ENCODE results near the gene TACC2. TPM values are rescaled to one million over a fixed set of nuclear protein-coding genes. Genes with fewer than 3 reads are reported as not detected.

Gene TACC2
- total and polyA plus RNA-seq, 9 of the 15 experiments (the other 6 are each of a cell fraction or from before 2014, with no cell fraction given) = under 0.01 to 0.35 (median 0.03) TPM; not detected in 6

DNA sequence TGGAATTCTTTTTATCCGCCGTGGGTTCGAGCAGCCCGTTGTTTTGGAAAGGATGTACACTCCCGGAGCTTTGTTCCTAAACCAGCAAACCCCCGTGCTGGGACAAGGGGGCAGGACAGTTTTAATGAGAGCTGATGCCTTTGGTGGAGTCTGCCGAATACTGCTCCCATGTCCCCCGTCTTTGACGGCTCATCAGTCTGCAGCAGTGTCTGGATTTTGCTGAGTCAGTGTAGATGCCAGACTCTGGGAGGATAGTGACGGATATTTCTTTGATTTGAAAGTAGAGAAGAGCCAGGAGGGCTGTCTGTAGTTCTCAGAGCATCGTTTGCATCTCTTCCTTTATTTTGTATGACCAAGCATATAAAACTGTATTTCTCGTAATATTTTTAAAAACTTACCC lies 207.3 kb downstream of the TACC2 start:
- no peaks in the 10 kb centered on the region for H3K36me3 ChIP-seq (ENCODE audit: control insufficient read depth, insufficient read depth, low read length)
- no peaks in the 10 kb centered on the region for H4K20me1 ChIP-seq (replicated peaks; ENCODE audit: control insufficient read depth, insufficient read depth, low read length)
- FAIRE-seq (no peak), DNase-seq (ENCODE audit: extremely low read depth in 1 of 4, low spot score in 3 of 4) (peak in 2 of 4 experiments; percentile 1 to 10), ATAC-seq (no peak)
- no peak overlapping the region for H3K4me3 ChIP-seq
- H3K9me1 ChIP-seq (ENCODE audit: control insufficient read depth, insufficient read depth, low read length) = no peaks in the 10 kb centered on the region
- no peaks in the 10 kb centered on the region for H3K4me1 ChIP-seq (replicated peaks in 1 of 2; ENCODE audit: control insufficient read depth in 2 of 2, insufficient read depth in 2 of 2, low read length in 2 of 2)
- H3K27me3 ChIP-seq (ENCODE audit: control insufficient read depth in 2 of 2, insufficient read depth in 2 of 2, low read length in 2 of 2) = peaks cover 2 to 43% of the 10 kb centered on the region in 2 experiments; a peak in 3 of 5 replicates
- ChIA-PET POLR2A (no interaction called here), CTCF (ENCODE audit: low intra/inter-chr PET ratio) (no interaction called here)
- no peak overlapping the region for H3K27ac ChIP-seq (ENCODE audit: extremely low read depth, low read depth, low read length)
- BruUV-seq (replicated peaks) = no TSS peak
- no peak overlapping the region for H3K4me2 ChIP-seq (ENCODE audit: insufficient read depth, low read length)
- no peak overlapping the region for H3K9ac ChIP-seq (ENCODE audit: insufficient read depth in 1 of 2, low read depth in 2 of 2, low read length in 2 of 2)
- intact Hi-C loops (cut with micrococcal nuclease) = no loop called here
- 4% methylated on average over 12 of the region's 12 CpGs for WGBS (ENCODE audit: insufficient coverage, low coverage, missing lambda C conversion rate)
- no peaks in the 10 kb centered on the region for H3K79me2 ChIP-seq (ENCODE audit: control insufficient read depth, insufficient read depth, low read length)
- no peak overlapping the region for H2AFZ ChIP-seq (ENCODE audit: low read depth, low read length)
- H3K9me3 ChIP-seq (replicated peaks; ENCODE audit: control insufficient read depth, insufficient read depth, low read depth, low read length) = no peaks in the 10 kb centered on the region
- in situ Hi-C loops (cut with MboI) = no loop called here
- peak; percentile 62 for TF ChIP-seq NFE2 (IDR thresholded peaks at IDR 0.05; ENCODE audit: low read depth)
- TF ChIP-seq C11orf30 (IDR thresholded peaks at IDR 0.05; ENCODE audit: low read depth) = peak; percentile 86
- no peak for TF ChIP-seq ZSCAN32 (CRISPR knock-in tag; IDR thresholded peaks at IDR 0.05)
- TF ChIP-seq, protein P1, sequence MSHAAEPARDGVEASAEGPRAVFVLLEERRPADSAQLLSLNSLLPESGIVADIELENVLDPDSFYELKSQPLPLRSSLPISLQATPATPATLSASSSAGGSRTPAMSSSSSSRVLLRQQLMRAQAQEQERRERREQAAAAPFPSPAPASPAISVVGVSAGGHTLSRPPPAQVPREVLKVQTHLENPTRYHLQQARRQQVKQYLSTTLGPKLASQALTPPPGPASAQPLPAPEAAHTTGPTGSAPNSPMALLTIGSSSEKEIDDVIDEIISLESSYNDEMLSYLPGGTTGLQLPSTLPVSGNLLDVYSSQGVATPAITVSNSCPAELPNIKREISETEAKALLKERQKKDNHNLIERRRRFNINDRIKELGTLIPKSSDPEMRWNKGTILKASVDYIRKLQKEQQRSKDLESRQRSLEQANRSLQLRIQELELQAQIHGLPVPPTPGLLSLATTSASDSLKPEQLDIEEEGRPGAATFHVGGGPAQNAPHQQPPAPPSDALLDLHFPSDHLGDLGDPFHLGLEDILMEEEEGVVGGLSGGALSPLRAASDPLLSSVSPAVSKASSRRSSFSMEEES (CRISPR knock-in tag; IDR thresholded peaks at IDR 0.05) = no peak
- TF ChIP-seq, protein P2, sequence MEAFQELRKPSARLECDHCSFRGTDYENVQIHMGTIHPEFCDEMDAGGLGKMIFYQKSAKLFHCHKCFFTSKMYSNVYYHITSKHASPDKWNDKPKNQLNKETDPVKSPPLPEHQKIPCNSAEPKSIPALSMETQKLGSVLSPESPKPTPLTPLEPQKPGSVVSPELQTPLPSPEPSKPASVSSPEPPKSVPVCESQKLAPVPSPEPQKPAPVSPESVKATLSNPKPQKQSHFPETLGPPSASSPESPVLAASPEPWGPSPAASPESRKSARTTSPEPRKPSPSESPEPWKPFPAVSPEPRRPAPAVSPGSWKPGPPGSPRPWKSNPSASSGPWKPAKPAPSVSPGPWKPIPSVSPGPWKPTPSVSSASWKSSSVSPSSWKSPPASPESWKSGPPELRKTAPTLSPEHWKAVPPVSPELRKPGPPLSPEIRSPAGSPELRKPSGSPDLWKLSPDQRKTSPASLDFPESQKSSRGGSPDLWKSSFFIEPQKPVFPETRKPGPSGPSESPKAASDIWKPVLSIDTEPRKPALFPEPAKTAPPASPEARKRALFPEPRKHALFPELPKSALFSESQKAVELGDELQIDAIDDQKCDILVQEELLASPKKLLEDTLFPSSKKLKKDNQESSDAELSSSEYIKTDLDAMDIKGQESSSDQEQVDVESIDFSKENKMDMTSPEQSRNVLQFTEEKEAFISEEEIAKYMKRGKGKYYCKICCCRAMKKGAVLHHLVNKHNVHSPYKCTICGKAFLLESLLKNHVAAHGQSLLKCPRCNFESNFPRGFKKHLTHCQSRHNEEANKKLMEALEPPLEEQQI (IDR thresholded peaks at IDR 0.05) = no peak
- no peak for TF ChIP-seq ZNF324 (CRISPR knock-in tag; IDR thresholded peaks at IDR 0.05)
- TF ChIP-seq RBM34 (IDR thresholded peaks at IDR 0.05; ENCODE audit: borderline replicate concordance, insufficient read depth, low read length) = no peak
- no peak for TF ChIP-seq ZNF232 (CRISPR knock-in tag; IDR thresholded peaks at IDR 0.05)
- TF ChIP-seq MAFF (IDR thresholded peaks at IDR 0.05; ENCODE audit: low read length) = peak; percentile 66
- TF ChIP-seq MEIS2 (IDR thresholded peaks at IDR 0.05; ENCODE audit: partially characterized antibody) = no peak
- peak; percentile 87 for TF ChIP-seq ZNF316 (IDR thresholded peaks at IDR 0.05)
- TF ChIP-seq KDM4B (IDR thresholded peaks at IDR 0.05; ENCODE audit: borderline replicate concordance in 2 of 2, low read depth in 1 of 2) = no peak
- no peak for TF ChIP-seq MYC (IDR thresholded peaks at IDR 0.05; ENCODE audit: low read depth, low read length)
- no peak for TF ChIP-seq MYC (CRISPR knock-in tag; IDR thresholded peaks at IDR 0.05; ENCODE audit: borderline replicate concordance, low read depth)
- no peak for TF ChIP-seq KDM2B (CRISPR knock-in tag; IDR thresholded peaks at IDR 0.05)
- TF ChIP-seq CEBPB (tag; IDR thresholded peaks at IDR 0.05) = no peak
- TF ChIP-seq, protein P3, sequence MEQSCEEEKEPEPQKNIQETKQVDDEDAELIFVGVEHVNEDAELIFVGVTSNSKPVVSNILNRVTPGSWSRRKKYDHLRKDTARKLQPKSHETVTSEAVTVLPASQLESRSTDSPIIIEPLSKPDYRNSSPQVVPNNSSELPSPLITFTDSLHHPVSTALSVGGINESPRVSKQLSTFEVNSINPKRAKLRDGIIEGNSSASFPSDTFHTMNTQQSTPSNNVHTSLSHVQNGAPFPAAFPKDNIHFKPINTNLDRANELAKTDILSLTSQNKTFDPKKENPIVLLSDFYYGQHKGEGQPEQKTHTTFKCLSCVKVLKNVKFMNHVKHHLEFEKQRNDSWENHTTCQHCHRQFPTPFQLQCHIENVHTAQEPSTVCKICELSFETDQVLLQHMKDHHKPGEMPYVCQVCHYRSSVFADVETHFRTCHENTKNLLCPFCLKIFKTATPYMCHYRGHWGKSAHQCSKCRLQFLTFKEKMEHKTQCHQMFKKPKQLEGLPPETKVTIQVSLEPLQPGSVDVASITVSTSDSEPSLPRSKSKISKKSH (CRISPR knock-in tag; IDR thresholded peaks at IDR 0.05) = no peak
- TF ChIP-seq, protein P4, sequence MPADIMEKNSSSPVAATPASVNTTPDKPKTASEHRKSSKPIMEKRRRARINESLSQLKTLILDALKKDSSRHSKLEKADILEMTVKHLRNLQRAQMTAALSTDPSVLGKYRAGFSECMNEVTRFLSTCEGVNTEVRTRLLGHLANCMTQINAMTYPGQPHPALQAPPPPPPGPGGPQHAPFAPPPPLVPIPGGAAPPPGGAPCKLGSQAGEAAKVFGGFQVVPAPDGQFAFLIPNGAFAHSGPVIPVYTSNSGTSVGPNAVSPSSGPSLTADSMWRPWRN (IDR thresholded peaks at IDR 0.05; ENCODE audit: low read depth) = no peak
- peak; percentile 72 for TF ChIP-seq MAFK (IDR thresholded peaks at IDR 0.05; ENCODE audit: low read length)
- TF ChIP-seq ZKSCAN1 (IDR thresholded peaks at IDR 0.05; ENCODE audit: low read depth, low read length) = no peak
